Kidney epithelial cell (primary cell): ENCODE measurements around the gene HSD11B2. TPM values are rescaled to one million over a fixed set of nuclear protein-coding genes. Genes with fewer than 3 reads are reported as not detected.

Experiments used
- DNase-seq: peaks from one replicate; pipeline ENCODE4 v3.0.0-alpha.2; 2010; ENCODE audit warnings: low read depth
- H3K27me3 ChIP-seq: 2 replicates; pipeline ENCODE4 v1.6.0; 2011; ENCODE audit warnings: low read length; ENCODE audit not compliant: control insufficient read depth, insufficient read depth
- H3K36me3 ChIP-seq: 2 replicates; pipeline ENCODE4 v1.5.1; 2011; ENCODE audit warnings: low read length; ENCODE audit not compliant: control insufficient read depth, insufficient read depth
- H3K4me3 ChIP-seq: 2 replicates; pipeline ENCODE4 v1.5.1; 2011; ENCODE audit warnings: low read depth, mild to moderate bottlenecking, control low read depth, low read length
- CTCF ChIP-seq: IDR thresholded peaks from 2 replicates; pipeline ENCODE4 v1.5.1; 2011; ENCODE audit warnings: mild to moderate bottlenecking, moderate library complexity, low read length, control low read depth, inconsistent platforms; ENCODE audit not compliant: insufficient read depth, poor library complexity, severe bottlenecking
- total RNA-seq: library from RNA; depleted of rRNA; stranded (reverse); fragments of >200 nt; gene quantifications from 2 replicates; pipeline ENCODE4 v1.2.3, GENCODE V29; 2015

Gene HSD11B2
- total RNA-seq, 1 donor from 2014 or later = 5.8 TPM

GRCh38 chr16:67456391-67457081, 25.6 kb downstream of the HSD11B2 start:
- no peak overlapping the region for H3K4me3 ChIP-seq
- peaks cover 3% of the 10 kb centered on the region for H3K36me3 ChIP-seq
- TF ChIP-seq CTCF = peak; percentile 28
- H3K27me3 ChIP-seq = no peaks in the 10 kb centered on the region
- no peak for DNase-seq

- Histone ChIP-seq H3K4me3 (no peak overlapping the region), H3K27me3 (no peaks in the 10 kb centered on the region), H3K36me3 (peaks cover 3% of the 10 kb centered on the region)
- TF ChIP-seq CTCF = no peak
- no peak for DNase-seq
These were observed 26.7 kb downstream of the HSD11B2 start for GRCh38 chr16:67457611-67458010.

GRCh38 chr16:67458121-67458641, 27.3 kb downstream of the HSD11B2 start:
- no peak for TF ChIP-seq CTCF
- DNase-seq = no peak
- Histone ChIP-seq H3K27me3 (no peaks in the 10 kb centered on the region), H3K36me3 (peaks cover under 1% of the 10 kb centered on the region), H3K4me3 (no peak overlapping the region)

- TF ChIP-seq CTCF = no peak
These were observed 28.3 kb downstream of the HSD11B2 start for GRCh38 chr16:67459066-67459860.

GRCh38 chr16:67459861-67460150, 28.9 kb downstream of the HSD11B2 start:
- H3K4me3 ChIP-seq = no peak overlapping the region
- TF ChIP-seq CTCF = no peak
- H3K36me3 ChIP-seq = no peaks in the 10 kb centered on the region
- no peak for DNase-seq
- no peaks in the 10 kb centered on the region for H3K27me3 ChIP-seq

More at GRCh38 chr16:67459066-67459860, 28.3 kb downstream of the HSD11B2 start:
- H3K4me3 ChIP-seq = no peak overlapping the region
- DNase-seq = no peak
- no peaks in the 10 kb centered on the region for H3K27me3 ChIP-seq
- H3K36me3 ChIP-seq = no peaks in the 10 kb centered on the region
